Measurements from ENCODE around the gene NFKBIE.
A peak's percentile ranks its signal among the peaks of the same experiment; 100 is the strongest.

NFKBIE gene

DNA sequence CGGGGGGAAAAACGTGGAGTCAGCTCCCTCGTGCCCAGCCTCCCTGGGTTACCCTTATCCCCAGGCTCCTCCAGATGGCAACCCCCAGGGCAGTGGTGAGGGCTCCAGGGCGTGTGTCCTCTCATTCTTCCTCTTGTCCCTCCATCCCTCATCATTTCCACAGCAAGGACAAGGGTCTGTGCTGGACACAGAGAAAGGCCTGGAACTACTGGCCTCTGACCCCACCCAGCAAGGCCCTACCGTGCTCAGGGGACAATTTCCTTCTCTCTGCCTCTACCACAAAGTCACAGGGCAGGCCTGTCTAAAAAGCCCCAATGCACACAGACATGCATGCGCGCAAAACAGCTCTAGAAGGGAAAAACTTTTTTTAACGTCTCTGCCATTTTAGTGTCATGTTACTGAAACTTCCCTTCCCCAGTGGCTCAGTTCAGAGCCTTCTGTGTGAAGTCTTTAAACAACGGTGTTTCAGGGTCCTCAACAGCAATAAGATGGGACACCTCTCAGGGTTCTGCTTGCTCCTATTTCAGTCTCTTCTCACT, 7.0 kb downstream of the NFKBIE start:
- Histone ChIP-seq H2AFZ (ENCODE audit: low read length) (no peak overlapping the region), H4K20me1 (ENCODE audit: insufficient read depth, low read length, poor library complexity, severe bottlenecking) (peaks cover 39% of the 10 kb centered on the region), H3K4me2 (ENCODE audit: low read depth, low read length, poor library complexity, severe bottlenecking) (no peak overlapping the region), H3K9me3 (ENCODE audit: insufficient read depth, low read depth, low read length) (no peaks in the 10 kb centered on the region), H3K4me1 (ENCODE audit: insufficient read depth, low read length, poor library complexity, severe bottlenecking) (peaks cover 41% of the 10 kb centered on the region), H3K4me3 (ENCODE audit: low read length, poor library complexity, severe bottlenecking) (no peak overlapping the region), H3K9ac (ENCODE audit: low read depth, low read length, poor library complexity, severe bottlenecking) (no peak overlapping the region), H3K79me2 (ENCODE audit: insufficient read depth, low read length) (peaks cover 43% of the 10 kb centered on the region), H3K36me3 (ENCODE audit: insufficient read depth, low read length) (peaks cover 27% of the 10 kb centered on the region; the same call in 1 of the 2 replicates), H3K27me3 (ENCODE audit: insufficient read depth, low read length, poor library complexity, severe bottlenecking) (no peaks in the 10 kb centered on the region), H3F3A (ENCODE audit: low read depth) (peaks cover 17% of the 10 kb centered on the region), H3K9me2 (replicated peaks; ENCODE audit: low read depth, low read length) (no peaks in the 10 kb centered on the region)
- TF ChIP-seq, protein P1, sequence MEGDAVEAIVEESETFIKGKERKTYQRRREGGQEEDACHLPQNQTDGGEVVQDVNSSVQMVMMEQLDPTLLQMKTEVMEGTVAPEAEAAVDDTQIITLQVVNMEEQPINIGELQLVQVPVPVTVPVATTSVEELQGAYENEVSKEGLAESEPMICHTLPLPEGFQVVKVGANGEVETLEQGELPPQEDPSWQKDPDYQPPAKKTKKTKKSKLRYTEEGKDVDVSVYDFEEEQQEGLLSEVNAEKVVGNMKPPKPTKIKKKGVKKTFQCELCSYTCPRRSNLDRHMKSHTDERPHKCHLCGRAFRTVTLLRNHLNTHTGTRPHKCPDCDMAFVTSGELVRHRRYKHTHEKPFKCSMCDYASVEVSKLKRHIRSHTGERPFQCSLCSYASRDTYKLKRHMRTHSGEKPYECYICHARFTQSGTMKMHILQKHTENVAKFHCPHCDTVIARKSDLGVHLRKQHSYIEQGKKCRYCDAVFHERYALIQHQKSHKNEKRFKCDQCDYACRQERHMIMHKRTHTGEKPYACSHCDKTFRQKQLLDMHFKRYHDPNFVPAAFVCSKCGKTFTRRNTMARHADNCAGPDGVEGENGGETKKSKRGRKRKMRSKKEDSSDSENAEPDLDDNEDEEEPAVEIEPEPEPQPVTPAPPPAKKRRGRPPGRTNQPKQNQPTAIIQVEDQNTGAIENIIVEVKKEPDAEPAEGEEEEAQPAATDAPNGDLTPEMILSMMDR (conservative IDR thresholded peaks at IDR 0.05; ENCODE audit: low read length): no peak
- TF ChIP-seq EZH2phosphoT487 (IDR thresholded peaks at IDR 0.05; ENCODE audit: borderline replicate concordance): no peak

GRCh38 chr6:44257753-44258324, 7.5 kb downstream of the NFKBIE start:
- peaks cover 35% of the 10 kb centered on the region for H3K4me1 ChIP-seq (ENCODE audit: insufficient read depth, low read length, poor library complexity, severe bottlenecking)
- H3K4me3 ChIP-seq (ENCODE audit: low read length, poor library complexity, severe bottlenecking): peak overlapping the region; percentile 77
- no peaks in the 10 kb centered on the region for H3K9me2 ChIP-seq (replicated peaks; ENCODE audit: low read depth, low read length)
- H3K27me3 ChIP-seq (ENCODE audit: insufficient read depth, low read length, poor library complexity, severe bottlenecking): no peaks in the 10 kb centered on the region
- peak overlapping the region; percentile 55 for H3K4me2 ChIP-seq (ENCODE audit: low read depth, low read length, poor library complexity, severe bottlenecking)
- peaks cover 17% of the 10 kb centered on the region for H3F3A ChIP-seq (ENCODE audit: low read depth)
- no peaks in the 10 kb centered on the region for H3K9me3 ChIP-seq (ENCODE audit: insufficient read depth, low read depth, low read length)
- peaks cover 41% of the 10 kb centered on the region for H3K79me2 ChIP-seq (ENCODE audit: insufficient read depth, low read length)
- peaks cover 39% of the 10 kb centered on the region for H4K20me1 ChIP-seq (ENCODE audit: insufficient read depth, low read length, poor library complexity, severe bottlenecking)
- peak overlapping the region; percentile 90; the same call in 1 of the 2 replicates for H2AFZ ChIP-seq (ENCODE audit: low read length)
- TF ChIP-seq EZH2phosphoT487 (IDR thresholded peaks at IDR 0.05; ENCODE audit: borderline replicate concordance): no peak
- TF ChIP-seq, protein P1 (conservative IDR thresholded peaks at IDR 0.05; ENCODE audit: low read length): no peak; the same call in 1 of the 2 replicates
- peaks cover 33% of the 10 kb centered on the region; the same call in 1 of the 2 replicates for H3K36me3 ChIP-seq (ENCODE audit: insufficient read depth, low read length)
- H3K9ac ChIP-seq (ENCODE audit: low read depth, low read length, poor library complexity, severe bottlenecking): peak overlapping the region; percentile 70

GRCh38 chr6:44257025-44257752, 8.2 kb downstream of the NFKBIE start, which contains the start of gene SLC35B2:
SLC35B2 (minus strand) TSS chr6:44257528; CDS start chr6:44257410, 118 bp downstream.
- Histone ChIP-seq H3K9me2 (replicated peaks; ENCODE audit: low read depth, low read length) (no peaks in the 10 kb centered on the region), H3K79me2 (ENCODE audit: insufficient read depth, low read length) (peaks cover 37% of the 10 kb centered on the region), H3K36me3 (ENCODE audit: insufficient read depth, low read length) (peaks cover 39% of the 10 kb centered on the region; the same call in 1 of the 2 replicates), H3F3A (ENCODE audit: low read depth) (peaks cover 17% of the 10 kb centered on the region), H3K9ac (ENCODE audit: low read depth, low read length, poor library complexity, severe bottlenecking) (peak within 1 kb of the TSS; percentile 70), H4K20me1 (ENCODE audit: insufficient read depth, low read length, poor library complexity, severe bottlenecking) (peaks cover 38% of the 10 kb centered on the region), H3K4me1 (ENCODE audit: insufficient read depth, low read length, poor library complexity, severe bottlenecking) (peaks cover 29% of the 10 kb centered on the region), H3K9me3 (ENCODE audit: insufficient read depth, low read depth, low read length) (no peaks in the 10 kb centered on the region), H3K4me2 (ENCODE audit: low read depth, low read length, poor library complexity, severe bottlenecking) (peak within 1 kb of the TSS; percentile 94), H3K27me3 (ENCODE audit: insufficient read depth, low read length, poor library complexity, severe bottlenecking) (no peaks in the 10 kb centered on the region), H3K4me3 (ENCODE audit: low read length, poor library complexity, severe bottlenecking) (peak within 1 kb of the TSS; percentile 77), H2AFZ (ENCODE audit: low read length) (peak within 1 kb of the TSS; percentile 90)
- TF ChIP-seq EZH2phosphoT487 (IDR thresholded peaks at IDR 0.05; ENCODE audit: borderline replicate concordance): no peak
- TF ChIP-seq, protein P1 (conservative IDR thresholded peaks at IDR 0.05; ENCODE audit: low read length): peak; percentile 57
